Measurements from ENCODE around the gene NAP1L1.

DNA sequence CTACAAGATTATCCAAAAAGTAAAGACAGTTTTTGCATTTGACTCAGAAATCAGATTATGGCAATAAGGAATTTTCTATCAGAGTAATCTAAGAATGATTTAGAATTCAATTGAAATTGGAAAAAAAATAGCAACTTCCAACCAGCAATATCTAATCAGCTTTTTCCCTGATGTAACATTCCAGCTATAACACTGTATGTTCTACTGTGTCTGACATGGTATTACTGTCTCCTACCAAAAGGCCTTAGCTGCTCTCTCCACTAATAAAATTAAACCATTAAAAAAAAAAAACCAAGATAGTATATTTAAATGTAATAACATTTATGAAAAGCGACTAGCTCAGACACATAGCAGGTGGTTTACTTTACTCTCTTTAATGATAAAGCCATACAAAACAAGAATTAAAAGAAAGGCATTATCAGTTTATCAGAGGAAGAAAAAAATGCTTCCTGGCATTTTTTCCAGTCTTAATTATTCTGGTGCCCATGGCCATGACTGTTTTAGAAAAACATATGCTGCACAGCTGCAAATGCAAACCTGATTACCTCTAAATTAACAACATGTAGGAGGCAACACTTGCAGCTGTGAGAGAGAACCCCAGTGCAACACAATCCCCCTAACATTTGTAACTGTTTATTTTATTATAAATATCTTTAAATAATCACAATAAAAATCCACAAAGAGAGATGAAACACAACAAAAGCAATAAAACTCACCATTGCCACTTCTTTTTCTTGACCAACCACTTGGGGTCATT is 81.7 kb downstream of the NAP1L1 start:
- TF ChIP-seq, protein P1, sequence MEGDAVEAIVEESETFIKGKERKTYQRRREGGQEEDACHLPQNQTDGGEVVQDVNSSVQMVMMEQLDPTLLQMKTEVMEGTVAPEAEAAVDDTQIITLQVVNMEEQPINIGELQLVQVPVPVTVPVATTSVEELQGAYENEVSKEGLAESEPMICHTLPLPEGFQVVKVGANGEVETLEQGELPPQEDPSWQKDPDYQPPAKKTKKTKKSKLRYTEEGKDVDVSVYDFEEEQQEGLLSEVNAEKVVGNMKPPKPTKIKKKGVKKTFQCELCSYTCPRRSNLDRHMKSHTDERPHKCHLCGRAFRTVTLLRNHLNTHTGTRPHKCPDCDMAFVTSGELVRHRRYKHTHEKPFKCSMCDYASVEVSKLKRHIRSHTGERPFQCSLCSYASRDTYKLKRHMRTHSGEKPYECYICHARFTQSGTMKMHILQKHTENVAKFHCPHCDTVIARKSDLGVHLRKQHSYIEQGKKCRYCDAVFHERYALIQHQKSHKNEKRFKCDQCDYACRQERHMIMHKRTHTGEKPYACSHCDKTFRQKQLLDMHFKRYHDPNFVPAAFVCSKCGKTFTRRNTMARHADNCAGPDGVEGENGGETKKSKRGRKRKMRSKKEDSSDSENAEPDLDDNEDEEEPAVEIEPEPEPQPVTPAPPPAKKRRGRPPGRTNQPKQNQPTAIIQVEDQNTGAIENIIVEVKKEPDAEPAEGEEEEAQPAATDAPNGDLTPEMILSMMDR (IDR thresholded peaks at IDR 0.05), result no peak
- TF ChIP-seq POLR2A (IDR thresholded peaks at IDR 0.05), result no peak

Measured in thyroid gland (tissue), 4 donors.